ENCODE data around the gene CDH5. TPM values are rescaled to one million over a fixed set of nuclear protein-coding genes. Genes with fewer than 3 reads are reported as not detected.
A peak's percentile ranks its signal among the peaks of the same experiment; 100 is the strongest.

CDH5 gene
- total and polyA plus RNA-seq, 2 of the 13 experiments (the other 11 are each of a cell fraction or from before 2014, with no cell fraction given) = 0.71 to 1.1 TPM

DNA sequence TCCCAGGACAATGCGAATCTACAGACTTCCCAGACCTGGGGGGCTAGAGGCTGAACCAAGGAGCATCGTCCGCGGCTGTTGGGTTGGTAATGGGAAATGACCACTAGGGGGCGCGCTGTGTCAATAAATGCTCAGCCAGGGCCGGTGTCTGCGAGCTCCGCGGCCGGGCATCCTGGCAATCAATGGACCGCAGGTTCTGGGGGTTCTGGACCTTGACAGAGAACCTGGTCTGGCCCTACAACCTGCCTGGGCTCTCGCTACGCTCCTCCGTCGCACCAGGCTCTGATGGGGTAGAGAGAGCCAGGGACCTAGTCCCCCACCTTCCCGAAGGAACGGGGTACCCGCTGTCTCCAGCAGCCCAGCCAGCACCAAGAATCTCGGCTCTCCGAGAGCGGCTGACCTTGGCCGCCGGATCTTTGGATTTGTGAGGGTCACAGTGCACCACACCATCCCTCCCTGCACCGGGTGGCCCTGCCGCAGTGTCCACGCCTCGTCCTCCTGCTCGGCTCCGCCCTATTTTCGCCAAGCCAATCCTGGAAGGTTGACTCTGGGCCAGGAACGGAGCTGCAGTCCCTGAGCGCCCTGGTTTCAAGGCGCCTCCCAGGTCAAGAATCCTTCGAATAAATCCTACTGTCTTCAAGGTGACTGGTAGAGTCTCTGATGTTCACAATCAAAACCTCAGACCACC lies 40.2 kb downstream of the CDH5 start (continued):
- TF ChIP-seq ZNF672 (CRISPR knock-in tag; IDR thresholded peaks at IDR 0.05) (no peak), ZNF747 (CRISPR knock-in tag; IDR thresholded peaks at IDR 0.05; ENCODE audit: borderline replicate concordance) (peak; percentile 70; the same call in 1 of the 2 replicates), ZNF776 (CRISPR knock-in tag; IDR thresholded peaks at IDR 0.05) (0 out of 2 replicates have a peak, but pooled peaks have one; percentile 32), ZNF547 (CRISPR knock-in tag; IDR thresholded peaks at IDR 0.05) (peak; percentile 83; the same call in 1 of the 2 replicates), TFDP2 (CRISPR knock-in tag; IDR thresholded peaks at IDR 0.05) (no peak), NONO (IDR thresholded peaks at IDR 0.05) (no peak), NONO (CRISPR knock-in tag; conservative IDR thresholded peaks at IDR 0.05) (peak; percentile 79), KDM5A (IDR thresholded peaks at IDR 0.05; ENCODE audit: borderline replicate concordance, low read length) (no peak), PHB2 (IDR thresholded peaks at IDR 0.05; ENCODE audit: partially characterized antibody) (no peak), HNRNPH1 (optimal IDR thresholded peaks at IDR 0.05; ENCODE audit: low read depth, low read length) (no peak), RBM22 (optimal IDR thresholded peaks at IDR 0.05; ENCODE audit: low read length) (no peak), MTA3 (CRISPR knock-in tag; IDR thresholded peaks at IDR 0.05) (no peak), CCAR2 (optimal IDR thresholded peaks at IDR 0.05; ENCODE audit: low read depth, low read length) (no peak), MLLT10 (CRISPR knock-in tag; IDR thresholded peaks at IDR 0.05) (no peak), ZNF564 (CRISPR knock-in tag; IDR thresholded peaks at IDR 0.05) (no peak), PPARG (CRISPR knock-in tag; conservative IDR thresholded peaks at IDR 0.05) (no peak; the same call in 1 of the 2 replicates), ZNF557 (CRISPR knock-in tag; IDR thresholded peaks at IDR 0.05) (peak; percentile 77; the same call in 1 of the 2 replicates), ZNF33B (CRISPR knock-in tag; IDR thresholded peaks at IDR 0.05) (no peak; the same call in 1 of the 2 replicates), AGO2 (optimal IDR thresholded peaks at IDR 0.05; ENCODE audit: low read depth, low read length) (no peak), MBD4 (IDR thresholded peaks at IDR 0.05; ENCODE audit: borderline replicate concordance, low read length) (no peak), BCL6 (CRISPR knock-in tag; IDR thresholded peaks at IDR 0.05) (peak; percentile 73; the same call in 1 of the 2 replicates), ZKSCAN1 (IDR thresholded peaks at IDR 0.05; ENCODE audit: low read length) (no peak), ARNT2 (CRISPR knock-in tag; IDR thresholded peaks at IDR 0.05; ENCODE audit: low read depth) (0 out of 2 replicates have a peak, but pooled peaks have one; percentile 35), ZNF446 (CRISPR knock-in tag; IDR thresholded peaks at IDR 0.05) (no peak), KMT2A (CRISPR knock-in tag; IDR thresholded peaks at IDR 0.05) (peak; percentile 54; the same call in 1 of the 2 replicates), ZNF780A (CRISPR knock-in tag; IDR thresholded peaks at IDR 0.05) (no peak), ZNF644 (CRISPR knock-in tag; IDR thresholded peaks at IDR 0.05; ENCODE audit: low read depth) (peak; percentile 58; the same call in 1 of the 2 replicates), ATM (IDR thresholded peaks at IDR 0.05; ENCODE audit: borderline replicate concordance) (no peak), ZNF468 (CRISPR knock-in tag; IDR thresholded peaks at IDR 0.05) (no peak), SRSF4 (IDR thresholded peaks at IDR 0.05; ENCODE audit: low read depth, low read length, poor library complexity, severe bottlenecking) (no peak)
- TF ChIP-seq, protein P1, sequence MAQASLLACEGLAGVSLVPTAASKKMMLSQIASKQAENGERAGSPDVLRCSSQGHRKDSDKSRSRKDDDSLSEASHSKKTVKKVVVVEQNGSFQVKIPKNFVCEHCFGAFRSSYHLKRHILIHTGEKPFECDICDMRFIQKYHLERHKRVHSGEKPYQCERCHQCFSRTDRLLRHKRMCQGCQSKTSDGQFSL (CRISPR knock-in tag; IDR thresholded peaks at IDR 0.05) = no peak
- TF ChIP-seq, protein P2, sequence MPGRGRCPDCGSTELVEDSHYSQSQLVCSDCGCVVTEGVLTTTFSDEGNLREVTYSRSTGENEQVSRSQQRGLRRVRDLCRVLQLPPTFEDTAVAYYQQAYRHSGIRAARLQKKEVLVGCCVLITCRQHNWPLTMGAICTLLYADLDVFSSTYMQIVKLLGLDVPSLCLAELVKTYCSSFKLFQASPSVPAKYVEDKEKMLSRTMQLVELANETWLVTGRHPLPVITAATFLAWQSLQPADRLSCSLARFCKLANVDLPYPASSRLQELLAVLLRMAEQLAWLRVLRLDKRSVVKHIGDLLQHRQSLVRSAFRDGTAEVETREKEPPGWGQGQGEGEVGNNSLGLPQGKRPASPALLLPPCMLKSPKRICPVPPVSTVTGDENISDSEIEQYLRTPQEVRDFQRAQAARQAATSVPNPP (CRISPR knock-in tag; IDR thresholded peaks at IDR 0.05) = no peak

Data from HepG2 (cell line).